Activated CD4-positive, alpha-beta T cell treated with anti-CD3 and anti-CD28 coated beads, Interleukin-2, amount 50 U/mL, for 16 hours (primary cell): ENCODE results near the gene LYPD8.

Experiments used
- DNase-seq: peaks from one replicate; pipeline ENCODE4 v3.0.0-alpha.2; 2020

LYPD8 gene

DNA sequence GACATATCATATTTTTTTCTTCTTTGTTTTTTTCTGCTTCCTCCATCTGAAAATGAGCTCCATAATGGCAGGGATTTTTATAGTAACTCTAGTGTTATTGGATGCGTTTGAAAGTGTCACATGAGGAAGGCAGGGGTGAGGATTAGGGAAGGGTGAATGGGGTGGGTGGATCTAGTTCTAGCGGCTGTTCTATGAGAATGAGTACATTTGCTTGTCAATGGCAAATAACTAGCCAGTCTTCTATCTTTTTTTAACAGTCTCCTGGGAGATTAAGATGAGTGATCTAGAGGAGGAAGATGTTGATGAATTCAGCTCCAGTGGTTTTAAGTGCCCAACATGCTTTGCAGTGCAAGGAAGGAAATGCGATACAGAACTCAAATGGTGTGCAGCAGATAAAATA is 58.8 kb downstream of the LYPD8 start:
- DNase-seq: no peak

DNA sequence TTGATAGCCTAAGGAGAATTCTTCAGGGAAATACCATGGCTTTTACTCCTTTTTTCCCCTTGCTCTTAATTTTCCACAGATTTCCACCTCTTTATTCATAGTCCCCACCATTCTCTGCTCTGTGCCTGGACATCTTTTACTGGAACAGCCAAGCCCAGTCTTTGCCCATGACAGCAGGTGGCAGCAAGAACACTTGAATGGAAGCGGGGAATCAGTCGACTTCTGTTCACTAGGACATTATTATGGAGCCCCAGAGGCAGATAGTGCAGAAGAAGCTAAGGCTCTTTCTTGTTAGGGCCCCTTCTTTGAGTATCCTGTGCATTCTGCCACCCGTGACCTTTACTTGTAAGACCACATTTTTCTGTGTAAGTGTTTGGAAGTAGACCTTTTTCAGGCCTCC is 59.3 kb downstream of the LYPD8 start:
- no peak for DNase-seq

- no peak for DNase-seq
Measured at GRCh38 chr1:248695451-248696132, 60.0 kb downstream of the LYPD8 start.

GRCh38 chr1:248691567-248692155 is 63.9 kb downstream of the LYPD8 start:
- DNase-seq: no peak
